Measurements from ENCODE around the gene ATP5PO.

ATP5PO gene

DNA sequence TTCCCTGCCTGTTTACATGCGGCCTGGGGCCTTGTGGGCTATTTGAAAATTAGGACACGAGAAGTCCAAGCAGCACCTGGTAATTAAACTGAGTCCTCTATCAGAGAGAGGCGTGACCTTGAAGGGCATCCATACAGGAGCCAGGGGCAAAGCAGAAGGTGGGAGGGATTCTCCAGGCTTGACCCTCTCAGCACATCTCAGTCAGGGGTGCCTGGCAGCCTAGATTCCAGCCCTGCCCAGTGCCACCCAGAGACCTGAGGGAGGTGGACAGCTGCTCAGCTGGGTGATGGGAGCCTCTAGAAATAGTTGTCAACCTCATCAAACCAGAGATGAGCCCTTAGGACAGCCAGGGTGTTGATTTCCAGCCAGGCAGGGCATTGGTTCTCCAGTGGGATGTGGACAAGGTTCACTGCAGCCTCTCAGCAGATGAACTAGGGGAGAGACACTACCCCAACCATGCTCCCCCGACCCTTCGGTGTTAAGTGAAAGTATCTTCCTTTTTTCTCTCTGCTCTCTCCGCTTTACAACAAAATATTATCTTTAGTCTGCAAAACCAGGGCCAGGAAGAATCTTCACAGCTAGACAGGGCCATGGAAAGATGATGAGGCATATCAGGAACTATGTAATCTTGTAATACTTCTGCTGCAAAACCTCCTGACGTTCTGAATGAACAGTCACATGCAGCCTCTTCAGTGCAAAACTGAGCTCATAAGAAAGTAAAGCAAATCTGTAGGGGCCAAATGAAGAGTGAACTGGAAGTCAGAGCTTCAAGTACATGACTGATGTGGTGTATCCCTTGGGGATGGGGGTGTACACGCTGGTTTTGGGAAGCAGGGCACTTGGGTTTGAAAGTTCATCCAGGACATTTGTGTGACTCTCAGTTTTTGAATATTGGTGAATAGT, 35.9 kb upstream of the ATP5PO start:
- H3K27me3 ChIP-seq (ENCODE audit: control insufficient read depth in 3 of 3, insufficient read depth in 3 of 3, low read depth in 1 of 3, low read length in 3 of 3): no peaks in the 10 kb centered on the region
- no CpG with 5 or more reads among the region's 8 CpGs for WGBS, 2 donors (ENCODE audit: extremely low coverage in 2 of 2, insufficient read length in 2 of 2, insufficient replicate concordance in 1 of 2)
- H3K9ac ChIP-seq (ENCODE audit: low read depth, low read length, poor library complexity): no peak overlapping the region
- no peak overlapping the region for H3K23ac ChIP-seq (ENCODE audit: low read depth, low read length, poor library complexity)
- H2BK120ac ChIP-seq (ENCODE audit: low read depth, low read length): no peak overlapping the region
- peaks cover 19 to 23% of the 10 kb centered on the region in 2 donors for H3K4me1 ChIP-seq (ENCODE audit: control insufficient read depth in 2 of 2, insufficient read depth in 1 of 2, low read depth in 1 of 2, low read length in 2 of 2)
- no peak overlapping the region for H2BK15ac ChIP-seq (ENCODE audit: low read length)
- no peak for DNase-seq (ENCODE audit: low spot score)
- H3K4ac ChIP-seq (ENCODE audit: low read length): no peak overlapping the region
- peaks cover 2% of the 10 kb centered on the region for H3K79me1 ChIP-seq (ENCODE audit: low read depth, low read length)
- no peak overlapping the region for H3K4me2 ChIP-seq (ENCODE audit: insufficient read depth, low read length, poor library complexity, severe bottlenecking)
- no peak overlapping the region for H2AK5ac ChIP-seq (ENCODE audit: low read depth, low read length)
- H3K36me3 ChIP-seq (replicated peaks in 1 of 2; ENCODE audit: control insufficient read depth in 2 of 2, insufficient read depth in 2 of 2, low read length in 2 of 2): no peaks in the 10 kb centered on the region
- H2BK12ac ChIP-seq (ENCODE audit: low read length): peak overlapping the region; percentile 43
- H3K4me3 ChIP-seq (ENCODE audit: low read length in 2 of 2): no peak overlapping the region
- peak overlapping the region; percentile 33 for H2BK5ac ChIP-seq (ENCODE audit: low read length)
- no peak overlapping the region for H3K27ac ChIP-seq (replicated peaks; ENCODE audit: low read length)
- H4K8ac ChIP-seq (ENCODE audit: low read depth, low read length): no peak overlapping the region
- no peak overlapping the region for H3K14ac ChIP-seq (ENCODE audit: low read length)
- H4K91ac ChIP-seq (ENCODE audit: low read depth, low read length, poor library complexity): no peak overlapping the region
- no peaks in the 10 kb centered on the region for H3K9me3 ChIP-seq (replicated peaks in 1 of 2; ENCODE audit: control insufficient read depth in 2 of 2, insufficient read depth in 1 of 2, low read depth in 1 of 2, low read length in 2 of 2)
- no peak overlapping the region for H2AFZ ChIP-seq (ENCODE audit: low read length)
- peak overlapping the region; percentile 68 for H3K18ac ChIP-seq (ENCODE audit: low read length)

DNA sequence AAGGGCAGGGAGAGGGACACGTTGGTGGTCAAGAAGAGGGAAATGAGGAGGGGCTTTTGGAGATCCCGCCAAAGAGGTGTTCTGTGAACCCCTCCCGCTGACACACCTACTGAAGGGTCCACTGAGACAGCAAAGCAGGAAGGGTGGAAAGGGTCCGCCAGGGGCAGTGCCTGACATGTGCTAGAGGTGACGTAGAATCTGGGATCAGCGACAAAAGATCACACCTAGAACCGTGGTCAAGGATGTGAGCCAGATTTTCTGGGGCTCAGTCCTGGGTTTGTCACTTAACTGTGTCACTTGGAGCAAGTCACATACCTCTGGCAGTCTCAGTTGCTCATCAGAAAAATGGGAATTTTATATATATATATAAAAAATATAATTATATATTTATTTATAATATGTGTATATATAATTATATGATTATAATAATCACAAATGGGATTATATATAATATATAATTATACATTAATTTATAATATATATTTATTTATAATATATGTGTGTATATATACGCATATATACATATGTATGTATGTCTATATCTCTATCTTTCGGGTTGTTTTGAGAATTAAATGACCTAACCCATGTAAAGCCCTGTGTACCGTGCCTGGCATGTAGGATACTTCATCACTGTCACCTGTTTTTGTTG, 35.0 kb upstream of the ATP5PO start:
- no peaks in the 10 kb centered on the region for H3K9me3 ChIP-seq (replicated peaks in 1 of 2; ENCODE audit: control insufficient read depth in 2 of 2, insufficient read depth in 1 of 2, low read depth in 1 of 2, low read length in 2 of 2)
- no peaks in the 10 kb centered on the region for H3K27me3 ChIP-seq (ENCODE audit: control insufficient read depth in 3 of 3, insufficient read depth in 3 of 3, low read depth in 1 of 3, low read length in 3 of 3)
- H4K8ac ChIP-seq (ENCODE audit: low read depth, low read length): no peak overlapping the region
- no peak overlapping the region for H3K4me2 ChIP-seq (ENCODE audit: insufficient read depth, low read length, poor library complexity, severe bottlenecking)
- H3K14ac ChIP-seq (ENCODE audit: low read length): no peak overlapping the region
- no peak overlapping the region for H3K4ac ChIP-seq (ENCODE audit: low read length)
- WGBS, 2 donors (ENCODE audit: extremely low coverage in 2 of 2, insufficient read length in 2 of 2, insufficient replicate concordance in 1 of 2): no CpG with 5 or more reads among the region's 10 CpGs
- peaks cover 19 to 23% of the 10 kb centered on the region in 2 donors for H3K4me1 ChIP-seq (ENCODE audit: control insufficient read depth in 2 of 2, insufficient read depth in 1 of 2, low read depth in 1 of 2, low read length in 2 of 2)
- H2BK12ac ChIP-seq (ENCODE audit: low read length): no peak overlapping the region
- peak overlapping the region; percentile 33 for H2BK5ac ChIP-seq (ENCODE audit: low read length)
- H2AK5ac ChIP-seq (ENCODE audit: low read depth, low read length): peak overlapping the region; percentile 10
- no peak overlapping the region for H3K9ac ChIP-seq (ENCODE audit: low read depth, low read length, poor library complexity)
- H3K27ac ChIP-seq (replicated peaks; ENCODE audit: low read length): no peak overlapping the region
- no peak overlapping the region for H4K91ac ChIP-seq (ENCODE audit: low read depth, low read length, poor library complexity)
- H3K79me1 ChIP-seq (ENCODE audit: low read depth, low read length): peaks cover 2% of the 10 kb centered on the region
- H3K36me3 ChIP-seq (replicated peaks in 1 of 2; ENCODE audit: control insufficient read depth in 2 of 2, insufficient read depth in 2 of 2, low read length in 2 of 2): no peaks in the 10 kb centered on the region
- peak overlapping the region; percentile 13 for H2BK15ac ChIP-seq (ENCODE audit: low read length)
- H2BK120ac ChIP-seq (ENCODE audit: low read depth, low read length): no peak overlapping the region
- peak overlapping the region; percentile 29 for H3K18ac ChIP-seq (ENCODE audit: low read length)
- H3K4me3 ChIP-seq (ENCODE audit: low read length in 2 of 2): no peak overlapping the region
- DNase-seq (ENCODE audit: low spot score): no peak
- H3K23ac ChIP-seq (ENCODE audit: low read depth, low read length, poor library complexity): no peak overlapping the region
- H2AFZ ChIP-seq (ENCODE audit: low read length): no peak overlapping the region

DNA sequence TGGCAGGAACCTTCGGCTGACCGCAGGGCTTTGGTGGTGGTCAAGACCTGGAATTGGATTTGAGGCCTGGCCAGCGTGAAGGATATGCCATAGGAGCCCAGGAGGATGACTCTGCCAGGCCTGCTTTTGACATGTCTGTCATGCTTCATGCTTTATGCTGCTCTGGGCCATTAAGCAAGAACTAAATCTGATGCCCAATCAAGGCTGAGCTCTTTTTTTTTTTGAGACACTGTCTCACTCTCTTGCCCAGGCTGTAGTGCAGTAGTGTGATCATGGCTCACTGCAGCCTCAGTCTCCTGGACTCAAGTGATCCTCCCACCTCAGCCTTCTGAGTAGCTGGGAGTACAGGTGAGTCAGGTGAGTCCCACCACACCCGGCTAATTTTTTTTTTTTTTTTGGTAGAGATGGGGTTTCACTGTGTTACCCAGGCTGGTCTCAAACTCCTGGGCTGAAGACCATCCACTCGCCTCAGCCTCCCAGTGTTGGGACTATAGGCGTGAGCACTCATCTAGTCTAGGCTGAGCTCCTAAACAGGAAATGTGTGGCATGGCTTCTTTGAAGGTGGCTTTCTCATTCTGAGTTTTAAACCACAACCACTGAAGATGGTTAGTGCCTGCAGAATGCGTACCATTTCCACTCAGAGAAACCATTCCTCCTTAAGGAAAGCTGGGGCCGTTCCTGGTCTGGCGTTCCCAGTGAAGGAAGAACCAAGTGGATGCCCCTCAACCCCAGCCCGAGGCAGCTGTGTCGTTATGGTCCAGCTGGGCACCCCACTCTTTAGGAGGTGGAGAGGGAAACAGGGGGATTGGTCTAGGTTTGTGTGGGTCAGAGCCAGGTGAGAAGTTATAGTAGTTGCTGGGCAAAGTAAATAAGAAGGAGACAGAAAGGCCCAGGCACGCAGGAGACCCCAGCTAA, 34.2 kb upstream of the ATP5PO start:
- WGBS, 2 donors (ENCODE audit: extremely low coverage in 2 of 2, insufficient read length in 2 of 2, insufficient replicate concordance in 1 of 2): no CpG with 5 or more reads among the region's 12 CpGs
- Histone ChIP-seq H3K9me3 (replicated peaks in 1 of 2; ENCODE audit: control insufficient read depth in 2 of 2, insufficient read depth in 1 of 2, low read depth in 1 of 2, low read length in 2 of 2) (peaks cover 0 to 2% of the 10 kb centered on the region in 2 donors), H3K14ac (ENCODE audit: low read length) (no peak overlapping the region), H3K4me2 (ENCODE audit: insufficient read depth, low read length, poor library complexity, severe bottlenecking) (no peak overlapping the region), H2BK5ac (ENCODE audit: low read length) (peak overlapping the region; percentile 14), H2BK120ac (ENCODE audit: low read depth, low read length) (no peak overlapping the region), H4K91ac (ENCODE audit: low read depth, low read length, poor library complexity) (peak overlapping the region; percentile 56), H4K8ac (ENCODE audit: low read depth, low read length) (no peak overlapping the region), H3K4me1 (ENCODE audit: control insufficient read depth in 2 of 2, insufficient read depth in 1 of 2, low read depth in 1 of 2, low read length in 2 of 2) (peaks cover 19 to 23% of the 10 kb centered on the region in 2 donors), H3K36me3 (replicated peaks in 1 of 2; ENCODE audit: control insufficient read depth in 2 of 2, insufficient read depth in 2 of 2, low read length in 2 of 2) (no peaks in the 10 kb centered on the region), H2AK5ac (ENCODE audit: low read depth, low read length) (peak overlapping the region; percentile 10), H2BK12ac (ENCODE audit: low read length) (peak overlapping the region; percentile 8), H3K79me1 (ENCODE audit: low read depth, low read length) (peaks cover 2% of the 10 kb centered on the region), H3K27ac (replicated peaks; ENCODE audit: low read length) (no peak overlapping the region), H3K23ac (ENCODE audit: low read depth, low read length, poor library complexity) (no peak overlapping the region), H2AFZ (ENCODE audit: low read length) (peak overlapping the region; percentile 72), H3K18ac (ENCODE audit: low read length) (peak overlapping the region; percentile 29), H3K4me3 (ENCODE audit: low read length in 2 of 2) (no peak overlapping the region), H3K4ac (ENCODE audit: low read length) (no peak overlapping the region), H3K9ac (ENCODE audit: low read depth, low read length, poor library complexity) (no peak overlapping the region), H3K27me3 (ENCODE audit: control insufficient read depth in 3 of 3, insufficient read depth in 3 of 3, low read depth in 1 of 3, low read length in 3 of 3) (no peaks in the 10 kb centered on the region), H2BK15ac (ENCODE audit: low read length) (peak overlapping the region; percentile 13)
- DNase-seq (ENCODE audit: low spot score): no peak

All from neuronal stem cell (in vitro differentiated cells).